Measurements from ENCODE around the gene ZNF655. TPM values are rescaled to one million over a fixed set of nuclear protein-coding genes. Genes with fewer than 3 reads are reported as not detected.

ZNF655 gene
- total RNA-seq, 1 donor from 2014 or later = 26.1 TPM

DNA sequence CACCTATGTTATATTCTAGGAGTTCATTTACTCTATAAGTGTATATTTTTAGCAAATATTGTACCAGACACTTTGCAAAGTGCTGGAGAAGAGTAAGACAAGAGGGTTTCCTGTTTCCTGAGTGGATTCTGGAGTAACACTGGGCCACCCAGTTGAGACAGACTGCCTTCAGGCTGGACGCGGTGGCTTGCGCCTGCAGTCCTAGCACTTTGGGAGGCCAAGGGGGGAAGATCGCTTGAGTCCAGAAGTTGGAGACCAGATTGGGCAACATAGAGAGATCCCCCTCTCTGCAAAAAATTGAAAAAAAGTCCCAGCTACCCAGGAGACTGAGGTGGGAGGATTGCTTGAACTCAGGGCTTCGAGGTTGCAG is 57.5 kb downstream of the ZNF655 start:
- TF ChIP-seq, protein P1, sequence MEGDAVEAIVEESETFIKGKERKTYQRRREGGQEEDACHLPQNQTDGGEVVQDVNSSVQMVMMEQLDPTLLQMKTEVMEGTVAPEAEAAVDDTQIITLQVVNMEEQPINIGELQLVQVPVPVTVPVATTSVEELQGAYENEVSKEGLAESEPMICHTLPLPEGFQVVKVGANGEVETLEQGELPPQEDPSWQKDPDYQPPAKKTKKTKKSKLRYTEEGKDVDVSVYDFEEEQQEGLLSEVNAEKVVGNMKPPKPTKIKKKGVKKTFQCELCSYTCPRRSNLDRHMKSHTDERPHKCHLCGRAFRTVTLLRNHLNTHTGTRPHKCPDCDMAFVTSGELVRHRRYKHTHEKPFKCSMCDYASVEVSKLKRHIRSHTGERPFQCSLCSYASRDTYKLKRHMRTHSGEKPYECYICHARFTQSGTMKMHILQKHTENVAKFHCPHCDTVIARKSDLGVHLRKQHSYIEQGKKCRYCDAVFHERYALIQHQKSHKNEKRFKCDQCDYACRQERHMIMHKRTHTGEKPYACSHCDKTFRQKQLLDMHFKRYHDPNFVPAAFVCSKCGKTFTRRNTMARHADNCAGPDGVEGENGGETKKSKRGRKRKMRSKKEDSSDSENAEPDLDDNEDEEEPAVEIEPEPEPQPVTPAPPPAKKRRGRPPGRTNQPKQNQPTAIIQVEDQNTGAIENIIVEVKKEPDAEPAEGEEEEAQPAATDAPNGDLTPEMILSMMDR (IDR thresholded peaks at IDR 0.05; ENCODE audit: borderline replicate concordance) = no peak
- no peaks in the 10 kb centered on the region for H3K9me3 ChIP-seq (replicated peaks)
- no peaks in the 10 kb centered on the region for H3K27me3 ChIP-seq (ENCODE audit: low read depth)
- intact Hi-C loops (cut with micrococcal nuclease) = no loop called here
- H3K4me1 ChIP-seq = peaks cover 29% of the 10 kb centered on the region
- DNase-seq = no peak
- peaks cover 27% of the 10 kb centered on the region for H3K36me3 ChIP-seq
- peak overlapping the region; percentile 98 for H3K4me3 ChIP-seq
- peak overlapping the region; percentile 93 for H3K27ac ChIP-seq (replicated peaks)

DNA sequence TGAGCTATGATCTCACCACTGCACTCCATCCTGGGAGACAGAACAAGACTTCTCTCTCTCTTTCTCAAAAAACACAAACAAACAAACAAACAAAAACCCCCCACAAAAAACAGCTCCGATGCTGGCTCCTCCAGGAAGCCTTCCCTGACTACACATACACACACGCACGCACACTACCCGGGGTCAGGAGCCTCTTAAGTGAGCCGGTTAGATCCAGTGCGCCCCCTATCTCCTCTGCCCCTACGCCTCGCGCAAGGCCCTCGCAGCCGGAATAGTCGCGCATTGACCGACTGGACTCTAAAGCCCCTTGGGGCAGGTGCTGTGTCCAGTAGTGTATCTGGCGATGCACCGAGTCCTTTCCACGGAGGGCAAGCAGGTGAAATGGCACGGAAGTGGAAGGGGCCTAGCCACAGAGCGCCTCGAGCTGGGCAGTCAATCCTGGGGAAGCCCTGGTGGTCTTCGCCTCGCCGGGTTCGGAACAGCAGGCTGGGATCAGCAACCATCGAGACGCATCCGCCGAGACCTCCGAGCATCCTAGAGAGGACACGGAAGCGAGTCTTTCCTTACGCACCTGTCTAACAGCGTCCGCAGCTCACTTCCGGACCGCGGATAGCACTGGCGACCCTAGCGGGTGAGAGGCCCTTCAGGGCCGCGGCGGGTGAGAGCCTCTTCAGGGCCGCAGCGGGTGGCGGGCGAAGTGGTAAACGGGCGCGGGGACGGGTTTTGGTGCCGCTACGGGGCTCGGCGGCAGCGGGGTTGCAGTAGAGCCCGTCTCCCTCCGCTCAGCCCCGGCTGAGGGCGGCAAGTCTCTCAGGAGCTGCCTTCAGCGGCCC is 58.1 kb downstream of the ZNF655 start, which contains the start of gene ZSCAN25:
Gene ZSCAN25 (plus strand): TSS at position 588 of the 833 bp plus-strand sequence. CDS start 2,661 bp downstream, outside the sequence.
- intact Hi-C loops (cut with micrococcal nuclease) = no loop called here

DNA sequence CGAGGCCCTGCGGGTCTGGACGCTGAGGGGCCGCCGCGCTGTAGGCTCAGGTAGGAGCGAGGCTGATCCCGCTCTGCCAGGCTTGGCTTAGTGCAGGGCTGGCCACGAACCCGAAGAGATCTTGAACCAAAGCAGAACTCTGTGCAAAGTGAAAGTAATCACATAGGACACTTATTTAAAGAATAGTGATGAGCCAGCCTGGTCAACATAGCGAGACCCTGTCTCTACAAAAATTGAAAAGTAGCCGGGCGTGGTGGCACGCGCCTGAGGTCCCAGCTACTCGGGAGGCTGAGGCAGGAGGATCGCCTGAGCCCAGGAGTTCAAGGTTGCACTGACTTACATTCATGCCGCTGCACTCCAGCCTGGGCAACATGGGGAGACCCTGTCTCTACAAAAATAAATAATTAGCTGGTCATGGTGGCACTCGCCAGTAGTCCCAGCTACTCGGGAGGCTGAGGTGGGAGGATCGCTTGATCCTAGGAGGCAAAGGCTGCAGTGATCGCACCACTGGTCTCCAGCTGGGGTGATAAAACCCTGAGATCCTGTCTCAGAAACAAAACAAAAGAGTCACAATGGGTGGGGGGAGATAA is 58.8 kb downstream of the ZNF655 start:
- H3K36me3 ChIP-seq = peaks cover 40% of the 10 kb centered on the region
- no peaks in the 10 kb centered on the region for H3K9me3 ChIP-seq (replicated peaks)
- no peaks in the 10 kb centered on the region for H3K27me3 ChIP-seq (ENCODE audit: low read depth)
- TF ChIP-seq, protein P1 (IDR thresholded peaks at IDR 0.05; ENCODE audit: borderline replicate concordance) = no peak
- DNase-seq = no peak
- intact Hi-C loops (cut with micrococcal nuclease) = no loop called here
- H3K4me3 ChIP-seq = peak overlapping the region; percentile 98
- peaks cover 29% of the 10 kb centered on the region for H3K4me1 ChIP-seq
- peak overlapping the region; percentile 93 for H3K27ac ChIP-seq (replicated peaks)

More for the DNA sequence above, 58.1 kb downstream of the ZNF655 start, which contains the start of gene ZSCAN25:
- peak; percentile 88 for DNase-seq
- Histone ChIP-seq H3K27ac (replicated peaks) (peak within 1 kb of the TSS; percentile 93), H3K27me3 (ENCODE audit: low read depth) (no peaks in the 10 kb centered on the region), H3K4me1 (peaks cover 29% of the 10 kb centered on the region), H3K4me3 (peak within 1 kb of the TSS; percentile 98), H3K36me3 (peaks cover 33% of the 10 kb centered on the region), H3K9me3 (replicated peaks) (no peaks in the 10 kb centered on the region)
- TF ChIP-seq, protein P1 (IDR thresholded peaks at IDR 0.05; ENCODE audit: borderline replicate concordance) = peak; percentile 56

DNA sequence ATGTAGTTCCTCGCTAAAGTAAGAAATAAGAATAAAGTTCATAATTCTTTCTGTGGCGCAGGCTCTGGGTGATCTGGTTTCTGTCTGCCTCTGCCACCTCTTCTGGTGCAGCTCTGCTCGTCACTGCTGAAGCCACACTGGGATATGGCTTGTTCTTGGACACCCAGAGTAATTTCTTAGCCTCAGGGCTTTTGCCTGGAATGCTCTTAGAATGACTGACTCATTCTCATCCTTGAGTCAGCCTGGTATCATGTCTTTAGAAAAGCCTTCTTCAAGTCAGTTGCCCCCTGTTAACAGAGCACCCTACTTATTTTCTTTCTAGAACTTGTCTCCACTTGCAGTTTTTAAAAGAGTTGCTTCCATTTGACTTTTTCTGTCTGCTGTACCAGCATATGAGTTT is 60.3 kb downstream of the ZNF655 start:
- TF ChIP-seq, protein P1 (IDR thresholded peaks at IDR 0.05; ENCODE audit: borderline replicate concordance) = no peak
- Histone ChIP-seq H3K4me1 (peaks cover 29% of the 10 kb centered on the region), H3K36me3 (peaks cover 54% of the 10 kb centered on the region), H3K4me3 (no peak overlapping the region), H3K27me3 (ENCODE audit: low read depth) (no peaks in the 10 kb centered on the region), H3K9me3 (replicated peaks) (no peaks in the 10 kb centered on the region), H3K27ac (replicated peaks) (no peak overlapping the region)
- DNase-seq = no peak
- intact Hi-C loops (cut with micrococcal nuclease) = no loop called here

DNA sequence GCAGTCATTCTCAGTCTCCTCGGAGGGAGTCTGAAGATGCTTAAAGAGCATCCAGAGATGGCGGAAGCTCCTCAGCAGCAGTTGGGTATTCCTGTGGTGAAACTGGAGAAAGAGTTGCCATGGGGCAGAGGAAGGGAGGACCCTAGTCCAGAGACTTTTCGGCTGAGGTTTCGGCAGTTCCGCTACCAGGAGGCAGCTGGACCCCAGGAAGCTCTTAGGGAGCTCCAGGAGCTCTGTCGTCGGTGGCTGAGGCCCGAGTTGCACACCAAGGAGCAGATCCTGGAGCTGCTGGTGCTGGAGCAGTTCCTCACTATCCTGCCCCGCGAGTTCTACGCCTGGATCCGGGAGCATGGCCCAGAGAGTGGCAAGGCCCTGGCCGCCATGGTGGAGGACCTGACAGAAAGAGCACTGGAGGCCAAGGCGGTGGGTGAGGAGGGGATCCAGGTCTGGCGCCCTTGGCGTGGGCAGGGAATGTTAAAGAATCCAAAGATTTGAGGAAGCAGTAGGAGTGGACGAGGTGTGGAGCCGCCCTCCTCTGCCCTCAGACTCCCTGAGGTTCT is 61.2 kb downstream of the ZNF655 start:
- TF ChIP-seq, protein P1 (IDR thresholded peaks at IDR 0.05; ENCODE audit: borderline replicate concordance) = no peak
- Histone ChIP-seq H3K36me3 (peaks cover 63% of the 10 kb centered on the region), H3K9me3 (replicated peaks) (no peaks in the 10 kb centered on the region), H3K4me3 (no peak overlapping the region), H3K27me3 (ENCODE audit: low read depth) (no peaks in the 10 kb centered on the region), H3K27ac (replicated peaks) (no peak overlapping the region), H3K4me1 (peaks cover 29% of the 10 kb centered on the region)
- intact Hi-C loops (cut with micrococcal nuclease) = no loop called here
- no peak for DNase-seq

All from left ventricle myocardium inferior (tissue), 1 donor.